WERI-Rb-1 (cell line): ENCODE data around the gene SPZ1.
"Not testable (repeated sequence)": the region's sequence is repeated elsewhere in the genome, so short reads cannot be mapped to it uniquely, and the experiment has no call there.

Experiments used
- DNase-seq: peaks from one replicate; pipeline ENCODE4 v3.0.0-alpha.2; 2020
- H3K27ac ChIP-seq: fragments of 250-450 bp; sonication (Bioruptor Pico); 2 replicates; pipeline ENCODE4 v1.5.1; 2020; ENCODE audit warnings: mild to moderate bottlenecking, moderate library complexity
- H3K27me3 ChIP-seq: fragments of 250-450 bp; sonication (Bioruptor Pico); 2 replicates; pipeline ENCODE4 v1.5.1; 2021; ENCODE audit warnings: mild to moderate bottlenecking, low read depth, moderate library complexity; ENCODE audit not compliant: insufficient read depth, severe bottlenecking
- H3K36me3 ChIP-seq: fragments of 250-450 bp; sonication (Bioruptor Pico); 2 replicates; pipeline ENCODE4 v1.5.1; 2020; ENCODE audit warnings: mild to moderate bottlenecking, moderate library complexity
- H3K4me3 ChIP-seq: 2 replicates; pipeline ENCODE4 v1.5.1; 2011; ENCODE audit warnings: low read depth, mild to moderate bottlenecking, control low read depth, low read length
- H3K9me3 ChIP-seq: fragments of 250-450 bp; sonication (Bioruptor Pico); 2 replicates; pipeline ENCODE4 v1.5.1; 2021; ENCODE audit warnings: mild to moderate bottlenecking, moderate library complexity; ENCODE audit not compliant: severe bottlenecking
- TF ChIP-seq, protein P1 (sequence below): IDR thresholded peaks from 2 replicates; pipeline ENCODE4 v1.5.1; 2011; ENCODE audit warnings: low read depth, mild to moderate bottlenecking, control low read depth, inconsistent platforms, low read length

The SPZ1 gene

DNA sequence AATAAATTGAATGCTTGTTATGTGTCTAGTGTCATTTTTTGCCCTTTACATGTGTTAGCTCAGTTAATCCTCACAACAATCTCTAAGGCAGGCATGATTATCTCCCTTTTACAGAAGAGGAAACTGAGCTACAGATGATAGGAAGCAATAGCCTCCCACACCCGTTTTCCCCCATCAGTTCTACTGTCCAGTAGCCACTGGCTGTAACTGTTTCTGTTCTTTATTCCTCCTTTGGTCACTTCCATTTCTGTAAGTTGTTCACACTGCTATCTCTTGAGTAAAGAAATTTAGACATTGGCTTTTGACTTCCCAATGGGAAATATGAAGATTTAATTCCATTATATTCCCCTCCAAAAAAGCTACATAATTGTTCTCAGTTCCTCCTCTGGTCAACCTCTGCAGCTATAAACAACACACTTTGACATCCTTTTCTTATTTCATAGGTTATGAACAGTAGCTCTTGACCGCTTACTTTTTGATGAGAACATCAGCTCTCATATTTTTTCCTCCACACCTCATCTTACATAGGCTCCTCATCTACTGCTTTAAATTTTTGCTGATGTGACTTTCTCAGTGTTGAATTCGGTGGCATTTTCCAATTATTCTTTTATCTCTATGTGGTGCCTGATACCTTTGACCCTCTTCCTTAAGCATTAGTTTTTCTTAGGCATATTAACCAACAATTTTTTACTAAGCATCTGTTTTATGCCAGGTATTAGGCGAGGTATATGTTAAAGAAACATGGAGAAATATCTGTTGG lies 21.4 kb downstream of the SPZ1 start:
- Histone ChIP-seq H3K36me3 (no peaks in the 10 kb centered on the region), H3K27ac (no peak overlapping the region), H3K9me3 (no peaks in the 10 kb centered on the region), H3K4me3 (no peak overlapping the region), H3K27me3 (no peaks in the 10 kb centered on the region)
- DNase-seq, result no peak
- TF ChIP-seq, protein P1, sequence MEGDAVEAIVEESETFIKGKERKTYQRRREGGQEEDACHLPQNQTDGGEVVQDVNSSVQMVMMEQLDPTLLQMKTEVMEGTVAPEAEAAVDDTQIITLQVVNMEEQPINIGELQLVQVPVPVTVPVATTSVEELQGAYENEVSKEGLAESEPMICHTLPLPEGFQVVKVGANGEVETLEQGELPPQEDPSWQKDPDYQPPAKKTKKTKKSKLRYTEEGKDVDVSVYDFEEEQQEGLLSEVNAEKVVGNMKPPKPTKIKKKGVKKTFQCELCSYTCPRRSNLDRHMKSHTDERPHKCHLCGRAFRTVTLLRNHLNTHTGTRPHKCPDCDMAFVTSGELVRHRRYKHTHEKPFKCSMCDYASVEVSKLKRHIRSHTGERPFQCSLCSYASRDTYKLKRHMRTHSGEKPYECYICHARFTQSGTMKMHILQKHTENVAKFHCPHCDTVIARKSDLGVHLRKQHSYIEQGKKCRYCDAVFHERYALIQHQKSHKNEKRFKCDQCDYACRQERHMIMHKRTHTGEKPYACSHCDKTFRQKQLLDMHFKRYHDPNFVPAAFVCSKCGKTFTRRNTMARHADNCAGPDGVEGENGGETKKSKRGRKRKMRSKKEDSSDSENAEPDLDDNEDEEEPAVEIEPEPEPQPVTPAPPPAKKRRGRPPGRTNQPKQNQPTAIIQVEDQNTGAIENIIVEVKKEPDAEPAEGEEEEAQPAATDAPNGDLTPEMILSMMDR, result no peak

DNA sequence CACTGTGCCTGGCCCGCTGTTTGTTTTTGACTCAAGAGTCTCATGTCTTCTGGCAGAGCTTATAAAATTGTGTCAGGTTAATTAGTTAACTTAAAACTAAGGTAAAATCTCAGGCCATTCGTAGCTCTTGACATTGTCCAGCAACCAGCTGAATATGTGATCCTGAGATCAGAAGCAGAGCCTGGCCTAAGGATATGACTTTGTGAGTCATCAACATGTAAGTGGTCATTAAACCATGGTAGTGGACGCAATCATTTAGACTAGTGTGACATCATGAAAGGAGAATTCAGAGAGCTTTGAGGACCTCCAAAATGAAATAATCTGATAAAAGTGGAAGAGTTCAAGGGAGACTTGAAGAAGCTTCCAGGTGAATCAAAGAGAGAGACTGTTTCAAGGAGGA lies 23.3 kb downstream of the SPZ1 start:
- H3K27me3 ChIP-seq, result no peaks in the 10 kb centered on the region
- no peak for DNase-seq
- TF ChIP-seq, protein P1, result no peak
- no peak overlapping the region for H3K4me3 ChIP-seq
- H3K36me3 ChIP-seq, result no peaks in the 10 kb centered on the region
- H3K9me3 ChIP-seq, result no peaks in the 10 kb centered on the region
- H3K27ac ChIP-seq, result no peak overlapping the region

DNA sequence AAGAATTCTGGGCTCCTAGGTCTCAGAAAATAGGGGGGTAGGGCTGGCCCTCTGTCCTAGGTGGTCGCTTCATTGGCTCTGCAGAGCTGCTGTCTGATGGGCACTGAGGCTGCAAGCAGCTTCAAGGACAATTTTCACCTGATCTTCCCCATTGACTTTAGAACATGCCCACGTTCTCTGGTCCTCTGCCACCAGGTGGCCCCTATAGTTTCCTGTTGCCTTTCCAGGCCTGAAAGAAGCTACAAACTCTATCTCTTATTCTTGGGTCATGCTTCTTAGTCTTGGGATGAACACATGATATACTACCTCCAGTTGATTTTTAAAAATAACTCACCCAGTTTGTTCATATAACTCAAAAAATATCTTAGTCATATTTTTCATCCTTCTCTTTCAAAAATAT lies 26.3 kb downstream of the SPZ1 start:
- no peak overlapping the region for H3K27ac ChIP-seq
- no peaks in the 10 kb centered on the region for H3K27me3 ChIP-seq
- no peak overlapping the region for H3K4me3 ChIP-seq
- peak; percentile 59 for DNase-seq
- H3K9me3 ChIP-seq, result no peaks in the 10 kb centered on the region
- no peaks in the 10 kb centered on the region for H3K36me3 ChIP-seq
- TF ChIP-seq, protein P1, result peak; percentile 68

DNA sequence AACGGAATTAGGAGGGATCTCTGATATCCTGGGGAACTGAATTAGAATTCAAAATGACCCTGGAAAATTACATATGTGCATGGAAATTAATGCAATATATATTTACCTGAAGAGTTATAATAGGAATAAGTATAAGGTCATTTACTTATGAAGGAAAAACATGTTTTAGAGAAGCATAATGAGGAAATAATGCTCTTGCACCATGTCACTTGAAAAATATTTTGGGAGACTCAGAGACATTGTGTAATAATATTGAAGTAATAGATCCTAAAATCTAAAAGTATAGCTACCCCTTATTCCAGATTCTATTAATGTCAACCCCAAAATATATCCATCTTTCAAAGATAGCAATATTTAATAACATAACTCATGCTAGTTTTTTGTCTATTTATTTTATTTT lies 28.4 kb downstream of the SPZ1 start:
- H3K36me3 ChIP-seq, result no peaks in the 10 kb centered on the region
- no peak overlapping the region for H3K4me3 ChIP-seq
- no peak overlapping the region for H3K27ac ChIP-seq
- no peaks in the 10 kb centered on the region for H3K27me3 ChIP-seq
- TF ChIP-seq, protein P1, result no peak
- DNase-seq, result no peak
- no peaks in the 10 kb centered on the region for H3K9me3 ChIP-seq

DNA sequence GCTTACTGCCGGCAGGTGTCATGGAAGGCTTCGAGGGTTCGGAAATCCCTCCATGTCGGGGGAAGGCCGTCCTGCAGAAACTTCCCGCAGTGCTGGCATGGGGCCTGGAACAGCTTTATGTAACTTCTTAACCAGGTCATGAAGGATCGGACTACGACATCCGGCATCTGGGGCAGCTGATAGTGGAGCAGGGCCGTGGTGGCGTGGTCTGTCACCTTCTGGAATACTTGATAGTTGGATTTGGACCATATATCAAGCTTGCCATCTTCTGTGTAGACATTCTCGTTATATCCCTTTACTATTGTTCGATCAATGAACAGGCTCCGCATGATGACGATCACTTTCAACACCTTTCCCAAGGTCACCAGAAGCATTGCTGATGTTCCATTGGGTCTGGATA lies 31.2 kb downstream of the SPZ1 start:
- DNase-seq, H3K9me3 ChIP-seq, H3K27me3 ChIP-seq, H3K4me3 ChIP-seq, H3K27ac ChIP-seq, H3K36me3 ChIP-seq: not testable (repeated sequence)

DNA sequence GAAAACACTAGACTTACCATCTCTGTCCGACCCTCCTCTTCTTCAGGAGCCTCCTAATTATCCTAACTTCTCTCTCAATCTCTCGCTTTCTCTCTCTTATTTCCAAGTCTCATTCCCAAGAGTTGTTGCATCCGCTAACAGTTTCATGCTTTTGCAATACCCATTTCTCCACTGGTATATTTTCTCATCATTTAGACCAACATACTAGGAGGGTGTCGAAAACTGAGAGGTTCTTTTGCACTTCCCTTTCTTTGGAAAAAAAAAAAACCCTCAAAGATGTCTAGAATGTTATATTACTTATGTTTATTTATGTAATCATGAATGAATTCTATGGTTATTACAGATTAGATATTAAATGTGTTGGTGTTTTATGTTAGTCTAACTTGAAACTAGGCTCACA lies 35.9 kb downstream of the SPZ1 start:
- Histone ChIP-seq H3K27ac (no peak overlapping the region), H3K9me3 (no peaks in the 10 kb centered on the region), H3K4me3 (no peak overlapping the region), H3K36me3 (no peaks in the 10 kb centered on the region), H3K27me3 (no peaks in the 10 kb centered on the region)
- TF ChIP-seq, protein P1, result no peak
- DNase-seq, result no peak
